ENCODE measurements around the gene SCLY.

Gene SCLY

GRCh38 chr2:238100049-238100820, 39.4 kb downstream of the SCLY start, which contains the start of gene ESPNL:
Gene ESPNL, plus strand, starts transcription at chr2:238100340. Its CDS starts 80 bp downstream, at chr2:238100420.
- peak within 1 kb of the TSS; percentile 18 to 71 (median 43); a peak in 13 of 22 replicates for H3K9ac ChIP-seq
- H3K9me3 ChIP-seq (replicated peaks in 1 of 11): no peaks in the 10 kb centered on the region
- peaks cover 26 to 79% (median 68%) of the 10 kb centered on the region in 10 experiments for H3K4me1 ChIP-seq
- H3K27ac ChIP-seq: peak within 1 kb of the TSS; percentile 52 to 74 (median 63); a peak in 20 of 22 replicates
- H4K20me1 ChIP-seq: peaks cover 0 to 29% (median 3%) of the 10 kb centered on the region in 11 experiments; a peak in 7 of 22 replicates
- peak within 1 kb of the TSS in 5 of 10 experiments; percentile 6 to 39 (median 35); a peak in 5 of 20 replicates for H3K4me3 ChIP-seq
- H3K27me3 ChIP-seq: peaks cover 0 to 10% (median 0%) of the 10 kb centered on the region in 11 experiments; a peak in 2 of 22 replicates
- H3K36me3 ChIP-seq: peaks cover 0 to 5% (median 0%) of the 10 kb centered on the region in 11 experiments; a peak in 1 of 22 replicates
- H3K4me2 ChIP-seq: peak within 1 kb of the TSS; percentile 78 to 97 (median 94)
- TF ChIP-seq Cebpa-rat (IDR thresholded peaks at IDR 0.05): no peak

GRCh38 chr2:238100821-238101771, 40.3 kb downstream of the SCLY start:
- Histone ChIP-seq H4K20me1 (peaks cover 0 to 29% (median 3%) of the 10 kb centered on the region in 11 experiments; a peak in 7 of 22 replicates), H3K4me1 (peaks cover 34 to 88% (median 77%) of the 10 kb centered on the region in 10 experiments), H3K4me3 (no peak overlapping the region), H3K9me3 (replicated peaks in 1 of 11) (no peaks in the 10 kb centered on the region), H3K36me3 (no peaks in the 10 kb centered on the region), H3K27me3 (peaks cover 0 to 19% (median 0%) of the 10 kb centered on the region in 11 experiments; a peak in 5 of 22 replicates), H3K9ac (peak overlapping the region in 3 of 11 experiments; percentile 9 to 47 (median 10); a peak in 1 of 22 replicates), H3K4me2 (peak overlapping the region; percentile 63 to 97 (median 93)), H3K27ac (0 out of 22 replicates have a peak overlapping the region, but pooled peaks of 1 of the 11 experiments have one; percentile 25)
- TF ChIP-seq Cebpa-rat (IDR thresholded peaks at IDR 0.05): no peak

- Histone ChIP-seq H3K27me3 (peaks cover 0 to 27% (median 0%) of the 10 kb centered on the region in 11 experiments; a peak in 5 of 22 replicates), H3K4me1 (peaks cover 44 to 99% (median 88%) of the 10 kb centered on the region in 10 experiments), H3K27ac (no peak overlapping the region)
Measured at GRCh38 chr2:238101891-238102841, 41.4 kb downstream of the SCLY start.

GRCh38 chr2:238102865-238103264, 42.1 kb downstream of the SCLY start:
- Histone ChIP-seq H4K20me1 (peaks cover 0 to 23% (median 3%) of the 10 kb centered on the region in 11 experiments; a peak in 7 of 22 replicates), H3K9me3 (replicated peaks in 1 of 11) (no peaks in the 10 kb centered on the region), H3K4me2 (peak overlapping the region in 7 of 11 experiments; percentile 9 to 96 (median 42); a peak in 10 of 22 replicates), H3K27ac (no peak overlapping the region), H3K36me3 (no peaks in the 10 kb centered on the region), H3K27me3 (peaks cover 0 to 32% (median 0%) of the 10 kb centered on the region in 11 experiments; a peak in 5 of 22 replicates), H3K4me3 (no peak overlapping the region), H3K4me1 (peaks cover 51 to 100% (median 93%) of the 10 kb centered on the region in 10 experiments), H3K9ac (no peak overlapping the region)
- TF ChIP-seq Cebpa-rat (IDR thresholded peaks at IDR 0.05): no peak

More at GRCh38 chr2:238101891-238102841, 41.4 kb downstream of the SCLY start:
- no peaks in the 10 kb centered on the region for H3K36me3 ChIP-seq
- TF ChIP-seq Cebpa-rat (IDR thresholded peaks at IDR 0.05): no peak
- peak overlapping the region in 7 of 11 experiments; percentile 9 to 96 (median 42); a peak in 12 of 22 replicates for H3K4me2 ChIP-seq
- H4K20me1 ChIP-seq: peaks cover 0 to 29% (median 3%) of the 10 kb centered on the region in 11 experiments; a peak in 7 of 22 replicates
- no peak overlapping the region for H3K4me3 ChIP-seq
- H3K9ac ChIP-seq: 0 out of 22 replicates have a peak overlapping the region, but pooled peaks of 1 of the 11 experiments have one; percentile 38
- H3K9me3 ChIP-seq (replicated peaks in 1 of 11): no peaks in the 10 kb centered on the region

- H3K4me3 ChIP-seq: no peak overlapping the region
- peaks cover 57 to 100% (median 93%) of the 10 kb centered on the region in 10 experiments for H3K4me1 ChIP-seq
- no peak for TF ChIP-seq Cebpa-rat (IDR thresholded peaks at IDR 0.05)
- H3K27me3 ChIP-seq: peaks cover 0 to 36% (median 0%) of the 10 kb centered on the region in 11 experiments; a peak in 5 of 22 replicates
- peak overlapping the region in 3 of 11 experiments; percentile 91 to 96 (median 92); a peak in 4 of 22 replicates for H3K4me2 ChIP-seq
- no peaks in the 10 kb centered on the region for H3K9me3 ChIP-seq (replicated peaks in 1 of 11)
- H3K27ac ChIP-seq: no peak overlapping the region
- H3K36me3 ChIP-seq: no peaks in the 10 kb centered on the region
- H3K9ac ChIP-seq: no peak overlapping the region
- H4K20me1 ChIP-seq: peaks cover 0 to 18% (median 3%) of the 10 kb centered on the region in 11 experiments; a peak in 6 of 22 replicates
Measured at GRCh38 chr2:238103465-238104225, 42.8 kb downstream of the SCLY start.

- H4K20me1 ChIP-seq: peaks cover 0 to 18% (median 0%) of the 10 kb centered on the region in 11 experiments; a peak in 5 of 22 replicates
- no peak overlapping the region; a peak in 1 of 22 replicates for H3K9ac ChIP-seq
- peak overlapping the region in 8 of 11 experiments; percentile 90 to 96 (median 92); a peak in 14 of 22 replicates for H3K4me2 ChIP-seq
- peaks cover 0 to 36% (median 0%) of the 10 kb centered on the region in 11 experiments; a peak in 5 of 22 replicates for H3K27me3 ChIP-seq
- no peaks in the 10 kb centered on the region for H3K9me3 ChIP-seq (replicated peaks in 1 of 11)
- no peak overlapping the region for H3K4me3 ChIP-seq
- H3K4me1 ChIP-seq: peaks cover 57 to 100% (median 92%) of the 10 kb centered on the region in 10 experiments
- no peak for TF ChIP-seq Cebpa-rat (IDR thresholded peaks at IDR 0.05)
- H3K36me3 ChIP-seq: no peaks in the 10 kb centered on the region
- no peak overlapping the region for H3K27ac ChIP-seq
Measured at GRCh38 chr2:238104226-238104690, 43.5 kb downstream of the SCLY start.

Data from BLaER1 treated with 17β-estradiol and CSF1 and Interleukin-3, amounts not matched to agents 10 nM and 100 nM (cell line).